HCT116 (cell line): ENCODE results near the gene BARX1. TPM values are rescaled to one million over a fixed set of nuclear protein-coding genes. Genes with fewer than 3 reads are reported as not detected.

Experiments
- ATAC-seq: fragments of 200-7000 bp; cut with Tn5 transposase; 2 replicates; pipeline ENCODE4 v1.9.1; 2020; ENCODE audit warnings: mild to moderate bottlenecking, moderate library complexity
- BruUV-seq: library from RNA; stranded (reverse); fragments of 400-500 nt; replicated peaks from 2 replicates; lab custom pipeline; 2021; lab: Mats Ljungman, UMichigan
- CTCF ChIA-PET: fragments of 300-600 bp; sonication (Branson Sonifier 250); formaldehyde crosslinking; loops from one replicate; lab custom pipeline; 2021; ENCODE audit warnings: antibody characterized with exemption; lab: Charles Lee
- POLR2A ChIA-PET: fragments of 300-600, 350-600 bp; sonication (Branson Sonifier 250); formaldehyde crosslinking; loops from one replicate; lab custom pipeline; 2021; ENCODE audit warnings: antibody characterized with exemption; lab: Charles Lee
- RAD21 ChIA-PET, 2 experiments: fragments of 300-600 bp; sonication (Branson Sonifier 250); formaldehyde crosslinking; loops; one replicate each; lab custom pipeline; 2023; ENCODE audit warnings: low total read pairs in 2 of 2; ENCODE audit not compliant: uncharacterized antibody in 2 of 2, unreplicated experiment in 2 of 2, low non-redundant PET in 1 of 2; lab: Charles Lee
- DNase-seq: peaks from one replicate; pipeline ENCODE4 v3.0.0-alpha.2; 2010; ENCODE audit warnings: low read depth, low spot score
- H2AFZ ChIP-seq: fragments of 200-600 bp; shearing (Covaris generic), sonication (generic); 2 replicates; pipeline ENCODE4 v1.6.1; 2017; ENCODE audit warnings: low read depth, mixed run types, mixed read lengths, antibody characterized with exemption, low read length; ENCODE audit not compliant: poor library complexity, severe bottlenecking
- H3K27ac ChIP-seq: 2 replicates; pipeline ENCODE4 v1.5.1; 2012; ENCODE audit warnings: low read depth, low read length
- H3K27me3 ChIP-seq: fragments of 200-600 bp; sonication (generic); 2 replicates; pipeline ENCODE4 v1.6.1; 2016; ENCODE audit warnings: mixed run types, low read length, mixed read lengths; ENCODE audit not compliant: insufficient read depth
- H3K36me3 ChIP-seq, 2 experiments: fragments of 200-500 bp in 1 of 2; fragments of 200-600 bp in 1 of 2; sonication (Bioruptor generic) in 1 of 2; sonication (generic) in 1 of 2; 2 replicates each; pipeline versions ENCODE4 v1.5.1 to v1.6.1; 2014 to 2016; ENCODE audit warnings: low read length in 2 of 2, inconsistent platforms in 1 of 2, mixed read lengths in 1 of 2, mixed run types in 1 of 2; ENCODE audit not compliant: insufficient read depth in 2 of 2, control insufficient read depth in 1 of 2
- H3K4me1 ChIP-seq, 2 experiments: fragments of 200-600 bp in 1 of 2; sonication (generic) in 1 of 2; 2 replicates each; pipeline versions ENCODE4 v1.5.1 to v1.6.1; 2012 to 2017; ENCODE audit warnings: low read length in 2 of 2, inconsistent platforms in 1 of 2, mild to moderate bottlenecking in 1 of 2, mixed read lengths in 1 of 2, mixed run types in 1 of 2, moderate library complexity in 1 of 2; ENCODE audit not compliant: insufficient read depth in 2 of 2, control insufficient read depth in 1 of 2
- H3K4me2 ChIP-seq: fragments of 200-600 bp; sonication (generic); 2 replicates; pipeline ENCODE4 v1.6.1; 2017; ENCODE audit warnings: mixed run types, low read length, mixed read lengths
- H3K4me3 ChIP-seq, 2 experiments: fragments of 200-600 bp in 1 of 2; sonication (generic) in 1 of 2; replicated peaks in 1 of 2; 2 replicates each; pipeline ENCODE4 v1.5.1; 2011 to 2016; ENCODE audit warnings: low read length in 2 of 2, control low read depth in 1 of 2, low read depth in 1 of 2, mild to moderate bottlenecking in 1 of 2, mixed read lengths in 1 of 2, mixed run types in 1 of 2
- H3K79me2 ChIP-seq: fragments of 200-600 bp; sonication (generic); 2 replicates; pipeline ENCODE4 v1.6.1; 2017; ENCODE audit warnings: mild to moderate bottlenecking, mixed run types, low read length, moderate library complexity, mixed read lengths; ENCODE audit not compliant: insufficient read depth
- H3K9ac ChIP-seq: fragments of 200-600 bp; sonication (generic); 2 replicates; pipeline ENCODE4 v1.6.1; 2016; ENCODE audit warnings: low read length, mixed read lengths
- H3K9me2 ChIP-seq: fragments of 200-600 bp; sonication (generic), shearing (Covaris generic); 2 replicates; pipeline ENCODE4 v1.6.1; 2017; ENCODE audit warnings: mixed run types, mild to moderate bottlenecking, moderate library complexity; ENCODE audit not compliant: insufficient read depth
- H3K9me3 ChIP-seq, 2 experiments: fragments of 200-500 bp in 1 of 2; fragments of 200-600 bp in 1 of 2; sonication (Bioruptor generic) in 1 of 2; sonication (generic) in 1 of 2; 2 replicates each; pipeline ENCODE4 v1.6.1; 2014 to 2017; ENCODE audit warnings: low read length in 2 of 2, mixed read lengths in 2 of 2, inconsistent platforms in 1 of 2, low read depth in 1 of 2, mild to moderate bottlenecking in 1 of 2, mixed run types in 1 of 2, moderate library complexity in 1 of 2; ENCODE audit not compliant: control insufficient read depth in 1 of 2, insufficient read depth in 1 of 2
- H4K20me1 ChIP-seq: fragments of 200-600 bp; sonication (generic), shearing (Covaris generic); 2 replicates; pipeline ENCODE4 v1.6.1; 2017; ENCODE audit warnings: mixed run types, mild to moderate bottlenecking, moderate library complexity; ENCODE audit not compliant: insufficient read depth
- CEBPB ChIP-seq: IDR thresholded peaks from 2 replicates; pipeline ENCODE4 v1.6.1; 2012; ENCODE audit warnings: low read depth
- CTCF ChIP-seq, 3 experiments: fragments of 200-600 bp in 1 of 3; sonication (generic) in 1 of 3; IDR thresholded peaks in 2 of 3; conservative IDR thresholded peaks in 1 of 3; 2 replicates each; pipeline ENCODE4 v1.5.1; 2012 to 2017; ENCODE audit warnings: low read depth in 2 of 3, low read length in 2 of 3, antibody characterized with exemption in 1 of 3, borderline replicate concordance in 1 of 3, control low read depth in 1 of 3, mild to moderate bottlenecking in 1 of 3, mixed read lengths in 1 of 3, mixed run types in 1 of 3, moderate library complexity in 1 of 3; ENCODE audit not compliant: insufficient read depth in 1 of 3
- ELF1 ChIP-seq: IDR thresholded peaks from 2 replicates; pipeline ENCODE4 v1.6.1; 2012; ENCODE audit warnings: low read depth, borderline replicate concordance
- FOSL1 ChIP-seq: IDR thresholded peaks from 2 replicates; pipeline ENCODE4 v1.6.1; 2012; ENCODE audit warnings: low read depth
- MAX ChIP-seq: IDR thresholded peaks from 2 replicates; pipeline ENCODE4 v1.6.1; 2012
- POLR2A ChIP-seq: IDR thresholded peaks from 2 replicates; pipeline ENCODE4 v1.7.0; 2011; ENCODE audit warnings: borderline replicate concordance; ENCODE audit not compliant: insufficient read depth, insufficient read length; ENCODE audit errors: extremely low read depth
- POLR2AphosphoS5 ChIP-seq: IDR thresholded peaks from 2 replicates; pipeline ENCODE4 v1.6.1; 2011; ENCODE audit warnings: mild to moderate bottlenecking, low read depth, low read length, moderate library complexity
- RAD21 ChIP-seq: IDR thresholded peaks from 2 replicates; pipeline ENCODE4 v1.6.1; 2012; ENCODE audit warnings: low read depth, mild to moderate bottlenecking
- REST ChIP-seq: IDR thresholded peaks from 2 replicates; pipeline ENCODE4 v1.6.1; 2012; ENCODE audit warnings: low read depth
- SP1 ChIP-seq: IDR thresholded peaks from 2 replicates; pipeline ENCODE4 v1.6.1; 2012; ENCODE audit warnings: low read depth
- ZBTB33 ChIP-seq: IDR thresholded peaks from 2 replicates; pipeline ENCODE4 v1.6.1; 2011; ENCODE audit warnings: mild to moderate bottlenecking, low read length, moderate library complexity; ENCODE audit not compliant: insufficient replicate concordance; ENCODE audit errors: extremely low read depth
- ZFX ChIP-seq: fragments of 450-650 bp; IDR thresholded peaks from 2 replicates; pipeline ENCODE4 v1.6.1; 2017
- intact Hi-C: fragments of 100-400 bp; cut with micrococcal nuclease; formaldehyde crosslinking; loops from 2 replicates; pipeline ENCODE4 v1.10.0; 2022
- total RNA-seq: library from RNA; stranded (reverse); gene quantifications from one replicate; pipeline ENCODE4 v1.2.1, GENCODE V29; 2021; ENCODE audit not compliant: unreplicated experiment

BARX1 gene
- total RNA-seq, 1 experiment from 2014 or later: not detected

GRCh38 chr9:93907551-93908199, 47.5 kb downstream of the BARX1 start:
- no peak overlapping the region for H3K27ac ChIP-seq
- no peak overlapping the region for H3K9ac ChIP-seq
- ChIA-PET CTCF (no interaction called here), RAD21 (no interaction called here), POLR2A (no interaction called here)
- no peak overlapping the region for H2AFZ ChIP-seq
- intact Hi-C loops: no loop called here
- no peaks in the 10 kb centered on the region for H3K9me3 ChIP-seq
- no peak for DNase-seq
- peaks cover 0 to 3% of the 10 kb centered on the region in 2 experiments; a peak in 1 of 4 replicates for H3K4me1 ChIP-seq
- no peaks in the 10 kb centered on the region for H3K9me2 ChIP-seq
- no peak for ATAC-seq
- no peaks in the 10 kb centered on the region for H3K79me2 ChIP-seq
- TF ChIP-seq POLR2AphosphoS5 (no peak), RAD21 (no peak), SP1 (no peak), MAX (no peak), POLR2A (no peak), REST (no peak), CEBPB (no peak), CTCF (IDR thresholded peaks at IDR 0.05 in 2 of 3, conservative IDR thresholded peaks at IDR 0.05 in 1 of 3; ENCODE audit: borderline replicate concordance in 1 of 3, insufficient read depth in 1 of 3, low read depth in 2 of 3, low read length in 2 of 3) (no peak), FOSL1 (no peak), ZBTB33 (no peak), ZFX (no peak), ELF1 (no peak)
- H3K4me3 ChIP-seq: no peak overlapping the region
- no peaks in the 10 kb centered on the region for H4K20me1 ChIP-seq
- no peaks in the 10 kb centered on the region for H3K36me3 ChIP-seq
- no peak overlapping the region for H3K4me2 ChIP-seq
- H3K27me3 ChIP-seq: no peaks in the 10 kb centered on the region
- no TSS peak for BruUV-seq
